HCT116 (cell line): ENCODE measurements around the gene TNFSF13. TPM values are rescaled to one million over a fixed set of nuclear protein-coding genes. Genes with fewer than 3 reads are reported as not detected.

Source experiments
- ATAC-seq: fragments of 200-7000 bp; cut with Tn5 transposase; 2 replicates; pipeline ENCODE4 v1.9.1; 2020; ENCODE audit warnings: mild to moderate bottlenecking, moderate library complexity
- BruUV-seq: library from RNA; stranded (reverse); fragments of 400-500 nt; replicated peaks from 2 replicates; lab custom pipeline; 2021; lab: Mats Ljungman, UMichigan
- CTCF ChIA-PET: fragments of 300-600 bp; sonication (Branson Sonifier 250); formaldehyde crosslinking; loops from one replicate; lab custom pipeline; 2021; ENCODE audit warnings: antibody characterized with exemption; lab: Charles Lee
- POLR2A ChIA-PET: fragments of 300-600, 350-600 bp; sonication (Branson Sonifier 250); formaldehyde crosslinking; loops from one replicate; lab custom pipeline; 2021; ENCODE audit warnings: antibody characterized with exemption; lab: Charles Lee
- RAD21 ChIA-PET, 2 experiments: fragments of 300-600 bp; sonication (Branson Sonifier 250); formaldehyde crosslinking; loops; one replicate each; lab custom pipeline; 2023; ENCODE audit warnings: low total read pairs in 2 of 2; ENCODE audit not compliant: uncharacterized antibody in 2 of 2, unreplicated experiment in 2 of 2, low non-redundant PET in 1 of 2; lab: Charles Lee
- DNase-seq: peaks from one replicate; pipeline ENCODE4 v3.0.0-alpha.2; 2010; ENCODE audit warnings: low read depth, low spot score
- H2AFZ ChIP-seq: fragments of 200-600 bp; shearing (Covaris generic), sonication (generic); 2 replicates; pipeline ENCODE4 v1.6.1; 2017; ENCODE audit warnings: low read depth, mixed run types, mixed read lengths, antibody characterized with exemption, low read length; ENCODE audit not compliant: poor library complexity, severe bottlenecking
- H3K27ac ChIP-seq: 2 replicates; pipeline ENCODE4 v1.5.1; 2012; ENCODE audit warnings: low read depth, low read length
- H3K27me3 ChIP-seq: fragments of 200-600 bp; sonication (generic); 2 replicates; pipeline ENCODE4 v1.6.1; 2016; ENCODE audit warnings: mixed run types, low read length, mixed read lengths; ENCODE audit not compliant: insufficient read depth
- H3K36me3 ChIP-seq, 2 experiments: fragments of 200-500 bp in 1 of 2; fragments of 200-600 bp in 1 of 2; sonication (Bioruptor generic) in 1 of 2; sonication (generic) in 1 of 2; 2 replicates each; pipeline versions ENCODE4 v1.5.1 to v1.6.1; 2014 to 2016; ENCODE audit warnings: low read length in 2 of 2, inconsistent platforms in 1 of 2, mixed read lengths in 1 of 2, mixed run types in 1 of 2; ENCODE audit not compliant: insufficient read depth in 2 of 2, control insufficient read depth in 1 of 2
- H3K4me1 ChIP-seq, 2 experiments: fragments of 200-600 bp in 1 of 2; sonication (generic) in 1 of 2; 2 replicates each; pipeline versions ENCODE4 v1.5.1 to v1.6.1; 2012 to 2017; ENCODE audit warnings: low read length in 2 of 2, inconsistent platforms in 1 of 2, mild to moderate bottlenecking in 1 of 2, mixed read lengths in 1 of 2, mixed run types in 1 of 2, moderate library complexity in 1 of 2; ENCODE audit not compliant: insufficient read depth in 2 of 2, control insufficient read depth in 1 of 2
- H3K4me2 ChIP-seq: fragments of 200-600 bp; sonication (generic); 2 replicates; pipeline ENCODE4 v1.6.1; 2017; ENCODE audit warnings: mixed run types, low read length, mixed read lengths
- H3K4me3 ChIP-seq, 2 experiments: fragments of 200-600 bp in 1 of 2; sonication (generic) in 1 of 2; replicated peaks in 1 of 2; 2 replicates each; pipeline ENCODE4 v1.5.1; 2011 to 2016; ENCODE audit warnings: low read length in 2 of 2, control low read depth in 1 of 2, low read depth in 1 of 2, mild to moderate bottlenecking in 1 of 2, mixed read lengths in 1 of 2, mixed run types in 1 of 2
- H3K79me2 ChIP-seq: fragments of 200-600 bp; sonication (generic); 2 replicates; pipeline ENCODE4 v1.6.1; 2017; ENCODE audit warnings: mild to moderate bottlenecking, mixed run types, low read length, moderate library complexity, mixed read lengths; ENCODE audit not compliant: insufficient read depth
- H3K9ac ChIP-seq: fragments of 200-600 bp; sonication (generic); 2 replicates; pipeline ENCODE4 v1.6.1; 2016; ENCODE audit warnings: low read length, mixed read lengths
- H3K9me2 ChIP-seq: fragments of 200-600 bp; sonication (generic), shearing (Covaris generic); 2 replicates; pipeline ENCODE4 v1.6.1; 2017; ENCODE audit warnings: mixed run types, mild to moderate bottlenecking, moderate library complexity; ENCODE audit not compliant: insufficient read depth
- H3K9me3 ChIP-seq, 2 experiments: fragments of 200-500 bp in 1 of 2; fragments of 200-600 bp in 1 of 2; sonication (Bioruptor generic) in 1 of 2; sonication (generic) in 1 of 2; 2 replicates each; pipeline ENCODE4 v1.6.1; 2014 to 2017; ENCODE audit warnings: low read length in 2 of 2, mixed read lengths in 2 of 2, inconsistent platforms in 1 of 2, low read depth in 1 of 2, mild to moderate bottlenecking in 1 of 2, mixed run types in 1 of 2, moderate library complexity in 1 of 2; ENCODE audit not compliant: control insufficient read depth in 1 of 2, insufficient read depth in 1 of 2
- H4K20me1 ChIP-seq: fragments of 200-600 bp; sonication (generic), shearing (Covaris generic); 2 replicates; pipeline ENCODE4 v1.6.1; 2017; ENCODE audit warnings: mixed run types, mild to moderate bottlenecking, moderate library complexity; ENCODE audit not compliant: insufficient read depth
- ATF3 ChIP-seq: IDR thresholded peaks from 2 replicates; pipeline ENCODE4 v1.6.1; 2012
- CBX3 ChIP-seq: IDR thresholded peaks from 2 replicates; pipeline ENCODE4 v1.6.1; 2012; ENCODE audit warnings: low read depth
- CEBPB ChIP-seq: IDR thresholded peaks from 2 replicates; pipeline ENCODE4 v1.6.1; 2012; ENCODE audit warnings: low read depth
- CTCF ChIP-seq, 3 experiments: fragments of 200-600 bp in 1 of 3; sonication (generic) in 1 of 3; IDR thresholded peaks in 2 of 3; conservative IDR thresholded peaks in 1 of 3; 2 replicates each; pipeline ENCODE4 v1.5.1; 2012 to 2017; ENCODE audit warnings: low read depth in 2 of 3, low read length in 2 of 3, antibody characterized with exemption in 1 of 3, borderline replicate concordance in 1 of 3, control low read depth in 1 of 3, mild to moderate bottlenecking in 1 of 3, mixed read lengths in 1 of 3, mixed run types in 1 of 3, moderate library complexity in 1 of 3; ENCODE audit not compliant: insufficient read depth in 1 of 3
- ELF1 ChIP-seq: IDR thresholded peaks from 2 replicates; pipeline ENCODE4 v1.6.1; 2012; ENCODE audit warnings: low read depth, borderline replicate concordance
- EZH2 ChIP-seq: fragments of 200-600 bp; sonication (generic); IDR thresholded peaks from 2 replicates; pipeline ENCODE4 v1.6.1; 2017; ENCODE audit warnings: antibody characterized with exemption, mixed run types
- EZH2phosphoT487 ChIP-seq: fragments of 200-600 bp; IDR thresholded peaks from 2 replicates; pipeline ENCODE4 v1.6.1; 2018; ENCODE audit warnings: antibody characterized with exemption, borderline replicate concordance
- FOSL1 ChIP-seq: IDR thresholded peaks from 2 replicates; pipeline ENCODE4 v1.6.1; 2012; ENCODE audit warnings: low read depth
- JUND ChIP-seq: IDR thresholded peaks from 2 replicates; pipeline ENCODE4 v1.6.1; 2012
- MAX ChIP-seq: IDR thresholded peaks from 2 replicates; pipeline ENCODE4 v1.6.1; 2012
- POLR2A ChIP-seq: IDR thresholded peaks from 2 replicates; pipeline ENCODE4 v1.7.0; 2011; ENCODE audit warnings: borderline replicate concordance; ENCODE audit not compliant: insufficient read depth, insufficient read length; ENCODE audit errors: extremely low read depth
- POLR2AphosphoS5 ChIP-seq: IDR thresholded peaks from 2 replicates; pipeline ENCODE4 v1.6.1; 2011; ENCODE audit warnings: mild to moderate bottlenecking, low read depth, low read length, moderate library complexity
- RAD21 ChIP-seq: IDR thresholded peaks from 2 replicates; pipeline ENCODE4 v1.6.1; 2012; ENCODE audit warnings: low read depth, mild to moderate bottlenecking
- REST ChIP-seq: IDR thresholded peaks from 2 replicates; pipeline ENCODE4 v1.6.1; 2012; ENCODE audit warnings: low read depth
- SIN3A ChIP-seq: IDR thresholded peaks from 2 replicates; pipeline ENCODE4 v1.6.1; 2012; ENCODE audit warnings: low read depth
- SP1 ChIP-seq: IDR thresholded peaks from 2 replicates; pipeline ENCODE4 v1.6.1; 2012; ENCODE audit warnings: low read depth
- SRF ChIP-seq: IDR thresholded peaks from 2 replicates; pipeline ENCODE4 v1.6.1; 2012; ENCODE audit warnings: low read depth
- TCF7L2 ChIP-seq: IDR thresholded peaks from 2 replicates; pipeline ENCODE4 v1.7.0; 2011; ENCODE audit warnings: borderline replicate concordance, inconsistent platforms; ENCODE audit not compliant: insufficient read depth, insufficient read length; ENCODE audit errors: extremely low read depth
- YY1 ChIP-seq: IDR thresholded peaks from 2 replicates; pipeline ENCODE4 v1.6.1; 2011; ENCODE audit warnings: low read length, low read depth, moderate library complexity, mild to moderate bottlenecking; ENCODE audit not compliant: insufficient replicate concordance; ENCODE audit errors: extremely low read depth
- ZFX ChIP-seq: fragments of 450-650 bp; IDR thresholded peaks from 2 replicates; pipeline ENCODE4 v1.6.1; 2017
- ZNF274 ChIP-seq: fragments of 200-500 bp; sonication (Bioruptor generic); IDR thresholded peaks from 2 replicates; pipeline ENCODE4 v1.6.1; 2014; ENCODE audit warnings: mild to moderate bottlenecking, low read depth, low read length, inconsistent platforms
- intact Hi-C: fragments of 100-400 bp; cut with micrococcal nuclease; formaldehyde crosslinking; loops from 2 replicates; pipeline ENCODE4 v1.10.0; 2022
- total RNA-seq: library from RNA; stranded (reverse); gene quantifications from one replicate; pipeline ENCODE4 v1.2.1, GENCODE V29; 2021; ENCODE audit not compliant: unreplicated experiment

TNFSF13 gene
- total RNA-seq, 1 experiment from 2014 or later = 0.71 TPM

GRCh38 chr17:7573324-7574080 lies 15.0 kb downstream of the TNFSF13 start:
- Histone ChIP-seq H4K20me1 (peaks cover 35% of the 10 kb centered on the region; the same call in 1 of the 2 replicates), H3K79me2 (peaks cover 73% of the 10 kb centered on the region), H3K4me1 (peaks cover 5 to 66% of the 10 kb centered on the region in 2 experiments; a peak in 3 of 4 replicates), H3K4me2 (peak overlapping the region; percentile 97), H3K9me2 (no peaks in the 10 kb centered on the region), H3K27ac (peak overlapping the region; percentile 97), H3K27me3 (no peaks in the 10 kb centered on the region), H3K4me3 (peak overlapping the region; percentile 94 to 100), H2AFZ (no peak overlapping the region), H3K9ac (peak overlapping the region; percentile 100), H3K9me3 (no peaks in the 10 kb centered on the region), H3K36me3 (peaks cover 38 to 76% of the 10 kb centered on the region in 2 experiments)
- no peak for DNase-seq
- intact Hi-C loops = no loop called here
- ChIA-PET POLR2A (interaction anchor here (0.7 to 2.6 kb wide), 3 partner anchors 10 to 114 kb away, joined by 3 to 13 read pairs (median 8); partner anchors contain the start of genes MPDU1, TP53 and WRAP53), CTCF (interaction anchor here (0.6 kb wide), 1 partner anchor 10 kb away, joined by 3 read pairs; the partner anchor contains the start of gene MPDU1), RAD21 (no interaction called here)
- BruUV-seq = no TSS peak
- ATAC-seq = peak; percentile 41
- TF ChIP-seq ATF3 (no peak), CTCF (IDR thresholded peaks at IDR 0.05 in 2 of 3, conservative IDR thresholded peaks at IDR 0.05 in 1 of 3; ENCODE audit: borderline replicate concordance in 1 of 3, insufficient read depth in 1 of 3, low read depth in 2 of 3, low read length in 2 of 3) (no peak), MAX (peak; percentile 86), FOSL1 (no peak), JUND (no peak), TCF7L2 (no peak), POLR2AphosphoS5 (peak; percentile 28; the same call in 1 of the 2 replicates), SP1 (no peak), SIN3A (peak; percentile 86), SRF (no peak), ELF1 (no peak), EZH2 (no peak), POLR2A (no peak), CEBPB (peak; percentile 84), YY1 (no peak), RAD21 (no peak), REST (no peak), ZNF274 (no peak), EZH2phosphoT487 (no peak), CBX3 (no peak), ZFX (no peak)
